Thymus (tissue), 11 donors: ENCODE measurements around the gene FOLR3. TPM values are rescaled to one million over a fixed set of nuclear protein-coding genes. Genes with fewer than 3 reads are reported as not detected.
"Not testable (repeated sequence)": the region's sequence is repeated elsewhere in the genome, so short reads cannot be mapped to it uniquely, and the experiment has no call there.

Experiments used
- DNase-seq, 9 donors: peaks; one replicate each; pipeline ENCODE4 v3.0.0-alpha.2; 2013; ENCODE audit warnings: low spot score in 9 of 9, low read depth in 6 of 9, missing footprints in 1 of 9
- H3K27ac ChIP-seq, 2 donors: one replicate each; pipeline ENCODE4 v1.5.1; 2013; ENCODE audit warnings: control low read depth in 1 of 2, low read depth in 1 of 2, low read length in 1 of 2, mild to moderate bottlenecking in 1 of 2, moderate library complexity in 1 of 2
- H3K27me3 ChIP-seq, 2 donors: one replicate each; pipeline ENCODE4 v1.5.1; 2013; ENCODE audit warnings: low read length in 1 of 2; ENCODE audit not compliant: control insufficient read depth in 2 of 2, insufficient read depth in 1 of 2
- H3K36me3 ChIP-seq, 2 donors: one replicate each; pipeline ENCODE4 v1.5.1; 2013; ENCODE audit warnings: low read length in 1 of 2, mild to moderate bottlenecking in 1 of 2, moderate library complexity in 1 of 2; ENCODE audit not compliant: control insufficient read depth in 2 of 2, insufficient read depth in 2 of 2
- H3K4me1 ChIP-seq, 2 donors: one replicate each; pipeline ENCODE4 v1.5.1; 2013; ENCODE audit warnings: low read length in 2 of 2; ENCODE audit not compliant: control insufficient read depth in 2 of 2, insufficient read depth in 2 of 2
- H3K4me3 ChIP-seq, 2 donors: one replicate each; pipeline ENCODE4 v1.5.1; 2013; ENCODE audit warnings: low read length in 2 of 2, control low read depth in 1 of 2, mild to moderate bottlenecking in 1 of 2
- H3K9me3 ChIP-seq, 2 donors: one replicate each; pipeline ENCODE4 v1.5.1; 2013; ENCODE audit warnings: low read length in 1 of 2, mild to moderate bottlenecking in 1 of 2; ENCODE audit not compliant: control insufficient read depth in 2 of 2, insufficient read depth in 1 of 2
- WGBS: extraction: QIAGEN DNeasy Blood & Tissue Kit; methylation state at CpG from one replicate; pipeline ENCODE4 v1.1.7; 2013; 5-methylcytosine and 5-hydroxymethylcytosine counted together
- polyA plus RNA-seq: library from polyadenylated mRNA; stranded (reverse); fragments of 200-250 nt; gene quantifications from one replicate; pipeline ENCODE4 v1.2.3, GENCODE V29; 2013
- total RNA-seq: library from RNA; stranded (reverse); fragments of 120-200 nt; gene quantifications from one replicate; pipeline ENCODE4 v1.2.4, GENCODE V29; 2013
- donor health status: healthy.

Gene FOLR3
- total and polyA plus RNA-seq, 2 donors: 0.33 to 0.82 TPM

DNA sequence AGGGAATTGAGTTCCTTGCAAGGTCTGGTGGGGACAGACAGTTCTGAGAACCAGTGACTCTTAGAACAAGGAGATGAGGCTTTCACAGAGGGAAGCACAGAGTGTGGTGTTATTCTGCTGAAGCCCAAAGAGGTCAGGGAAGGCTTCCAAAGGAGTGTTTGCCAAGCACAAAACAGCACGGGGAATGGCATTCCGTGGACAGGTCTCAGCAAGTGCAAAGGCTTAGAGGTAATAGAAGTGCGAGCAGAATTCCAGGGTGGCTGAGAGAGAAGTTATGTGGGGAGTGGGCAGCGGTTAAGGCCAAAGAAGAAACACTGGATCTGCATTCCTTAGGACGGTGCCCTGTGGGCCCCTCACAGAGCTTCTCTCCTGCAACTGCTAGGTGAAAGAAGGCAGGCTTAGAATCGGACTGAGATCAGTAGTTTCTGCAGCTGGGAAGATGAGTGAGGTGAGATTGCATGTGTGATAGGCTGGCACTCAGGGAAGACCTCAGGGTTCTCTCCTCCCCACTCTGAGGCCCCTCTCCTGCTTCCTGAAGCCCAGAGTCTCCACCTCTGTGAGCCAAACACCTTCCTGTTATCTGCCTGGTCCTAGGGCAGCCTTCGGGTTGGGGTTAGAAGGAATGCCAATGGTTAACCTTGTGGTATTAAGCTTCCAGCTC, 45.5 kb downstream of the FOLR3 start:
- peaks cover 0 to 16% of the 10 kb centered on the region in 2 donors for H3K4me1 ChIP-seq
- H3K27me3 ChIP-seq, H3K4me3 ChIP-seq, H3K36me3 ChIP-seq, H3K27ac ChIP-seq, H3K9me3 ChIP-seq: not testable (repeated sequence)
- 80% methylated on average over 7 of the region's 7 CpGs for WGBS
- DNase-seq: peak in 1 of 9 donors; percentile 20

DNA sequence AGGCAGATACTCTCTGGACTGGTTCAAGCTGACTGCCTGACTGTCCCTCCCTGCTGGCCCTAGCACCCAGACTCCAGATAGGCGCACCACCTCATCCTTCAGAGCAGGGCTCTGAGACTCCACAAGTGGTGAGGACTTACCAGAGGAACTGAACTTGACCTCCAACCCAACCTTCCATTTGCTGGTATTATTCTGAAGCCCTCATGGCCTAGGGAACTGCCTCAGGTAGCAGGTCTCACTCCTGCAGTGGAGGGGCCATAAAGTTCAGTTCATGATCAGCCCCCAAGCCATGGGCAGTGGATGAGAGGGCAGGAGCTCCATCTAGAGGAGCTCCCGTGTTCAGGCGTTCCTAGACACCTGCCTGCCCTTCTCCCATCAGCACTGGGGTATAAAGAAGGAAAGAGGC, 46.0 kb downstream of the FOLR3 start:
- H3K27ac ChIP-seq: not testable (repeated sequence)

DNA sequence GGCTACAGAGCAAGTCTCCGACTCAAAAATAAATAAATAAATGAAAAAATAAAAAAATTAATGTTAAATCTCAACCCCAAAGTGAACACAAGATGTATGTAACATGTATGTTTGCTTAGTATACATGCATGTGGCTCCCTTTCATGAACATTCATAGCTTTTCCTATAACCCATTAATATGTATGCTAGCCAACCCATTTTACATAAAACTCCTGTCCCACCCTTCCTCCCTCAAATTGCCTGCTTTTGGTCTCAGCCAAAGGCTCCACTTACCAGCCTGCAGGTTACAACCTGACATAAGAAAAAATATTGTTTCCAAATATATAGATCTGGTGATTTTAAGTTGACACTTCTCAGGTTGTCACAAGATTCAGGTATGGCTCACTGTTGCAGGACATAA, 52.7 kb downstream of the FOLR3 start:
- Histone ChIP-seq H3K27me3 (no peaks in the 10 kb centered on the region), H3K9me3 (no peaks in the 10 kb centered on the region), H3K4me1 (peaks cover 0 to 4% of the 10 kb centered on the region in 2 donors), H3K4me3 (no peak overlapping the region), H3K36me3 (no peaks in the 10 kb centered on the region), H3K27ac (no peak overlapping the region)
- 97% methylated on average over 1 of the region's 1 CpG for WGBS
- no peak for DNase-seq

More for the DNA sequence above, 46.0 kb downstream of the FOLR3 start:
- H3K27me3 ChIP-seq, H3K9me3 ChIP-seq, H3K36me3 ChIP-seq, H3K4me3 ChIP-seq: not testable (repeated sequence)
- 87% methylated on average over 3 of the region's 3 CpGs for WGBS
- H3K4me1 ChIP-seq: peaks cover 0 to 16% of the 10 kb centered on the region in 2 donors
- peak in 1 of 9 donors; percentile 13 for DNase-seq

Other genes with a start within 250 kb of the FOLR3 start
- gene XNDC1N, start 207.1 kb upstream of the FOLR3 start, total RNA-seq: 6.9 TPM
- 3.0 TPM for gene XNDC1N, start 207.1 kb upstream of the FOLR3 start, polyA plus RNA-seq
- 13.0 TPM for gene RNF121, start 206.7 kb upstream of the FOLR3 start, total RNA-seq
- gene RNF121, start 206.7 kb upstream of the FOLR3 start, polyA plus RNA-seq: 10.3 TPM
- gene IL18BP, start 136.8 kb upstream of the FOLR3 start, total RNA-seq: 2.0 TPM
- 10.8 TPM for gene IL18BP, start 136.8 kb upstream of the FOLR3 start, polyA plus RNA-seq
- gene NUMA1, start 55.2 kb upstream of the FOLR3 start, total RNA-seq: 76.4 TPM
- 210 TPM for gene NUMA1, start 55.2 kb upstream of the FOLR3 start, polyA plus RNA-seq
- gene LRRC51, start 54.9 kb upstream of the FOLR3 start, total RNA-seq: 5.3 TPM
- 5.3 TPM for gene LRRC51, start 54.9 kb upstream of the FOLR3 start, polyA plus RNA-seq
- gene LAMTOR1, start 32.4 kb upstream of the FOLR3 start, total RNA-seq: 74.5 TPM
- 104 TPM for gene LAMTOR1, start 32.4 kb upstream of the FOLR3 start, polyA plus RNA-seq
- not detected for gene TOMT, start 29.8 kb upstream of the FOLR3 start, total RNA-seq
- not detected for gene TOMT, start 29.8 kb upstream of the FOLR3 start, polyA plus RNA-seq
- gene ANAPC15, start 23.0 kb upstream of the FOLR3 start, total RNA-seq: 89.9 TPM
- 56.3 TPM for gene ANAPC15, start 23.0 kb upstream of the FOLR3 start, polyA plus RNA-seq
- 0.47 TPM for gene FOLR1, start 56.4 kb downstream of the FOLR3 start, total RNA-seq
- gene FOLR1, start 56.4 kb downstream of the FOLR3 start, polyA plus RNA-seq: 0.98 TPM
- 27.8 TPM for gene FOLR2, start 81.1 kb downstream of the FOLR3 start, total RNA-seq
- gene FOLR2, start 81.1 kb downstream of the FOLR3 start, polyA plus RNA-seq: 32.7 TPM
- gene INPPL1, start 89.0 kb downstream of the FOLR3 start, total RNA-seq: 27.7 TPM
- 58.3 TPM for gene INPPL1, start 89.0 kb downstream of the FOLR3 start, polyA plus RNA-seq
- 0.05 TPM for gene PHOX2A, start 108.5 kb downstream of the FOLR3 start, total RNA-seq
- 0.11 TPM for gene PHOX2A, start 108.5 kb downstream of the FOLR3 start, polyA plus RNA-seq